GM19238 (cell line): Measurements from ENCODE around the gene LSMEM2.
"Not testable (repeated sequence)": the region's sequence is repeated elsewhere in the genome, so short reads cannot be mapped to it uniquely, and the experiment has no call there.

ENCODE experiments used
- DNase-seq: peaks from one replicate; pipeline ENCODE4 v3.0.0; 2011; ENCODE audit warnings: low spot score; ENCODE audit not compliant: insufficient read length

LSMEM2 gene

DNA sequence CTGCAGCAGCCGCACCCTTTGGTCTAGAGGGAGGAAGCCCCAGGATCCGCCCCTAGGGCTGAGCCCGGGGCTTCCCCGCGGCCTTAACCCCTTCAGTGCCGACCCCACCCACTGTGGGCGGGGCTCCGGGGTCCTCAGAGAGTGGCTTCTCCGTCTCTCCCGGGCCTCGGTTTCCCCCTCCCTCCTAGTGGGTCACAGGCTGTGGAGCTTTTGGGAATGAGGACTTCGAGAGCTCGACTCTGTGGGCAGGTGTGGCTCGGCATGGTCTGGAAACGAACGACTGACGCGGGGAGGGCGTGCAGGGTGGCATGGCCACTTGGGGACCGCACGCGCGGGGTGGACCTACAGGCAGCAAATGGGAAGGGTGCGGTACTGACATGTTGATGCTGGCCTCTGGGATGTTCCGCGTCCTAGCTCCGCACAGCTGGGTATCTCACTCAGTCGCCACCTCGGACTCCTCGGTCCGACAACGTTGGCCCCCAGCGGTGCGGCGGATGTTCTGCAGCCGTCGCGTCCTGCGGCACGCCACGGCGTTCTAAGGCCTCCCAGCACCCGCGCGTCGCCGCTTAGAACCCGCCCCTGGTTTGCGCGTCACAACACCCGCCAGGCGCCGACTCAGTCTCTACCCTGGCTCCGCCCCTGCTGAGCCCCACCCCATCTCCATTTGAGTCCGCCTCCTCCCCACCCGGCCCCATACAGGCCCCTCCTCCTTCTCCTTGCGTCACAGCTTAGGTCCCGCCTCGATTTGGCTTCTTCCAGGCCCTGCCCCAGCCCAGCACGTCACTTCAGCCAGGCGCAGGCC is 20.1 kb downstream of the LSMEM2 start, which contains the start of the genes HYAL3 and NAA80:
Gene HYAL3 (minus strand): TSS at position 570 of the 802 bp plus-strand sequence. CDS start 3,803 bp downstream, outside the sequence.
Gene NAA80 (minus strand): TSS at position 570 of the 802 bp plus-strand sequence. CDS start 1,942 bp downstream, outside the sequence.
- DNase-seq = peak; percentile 97

DNA sequence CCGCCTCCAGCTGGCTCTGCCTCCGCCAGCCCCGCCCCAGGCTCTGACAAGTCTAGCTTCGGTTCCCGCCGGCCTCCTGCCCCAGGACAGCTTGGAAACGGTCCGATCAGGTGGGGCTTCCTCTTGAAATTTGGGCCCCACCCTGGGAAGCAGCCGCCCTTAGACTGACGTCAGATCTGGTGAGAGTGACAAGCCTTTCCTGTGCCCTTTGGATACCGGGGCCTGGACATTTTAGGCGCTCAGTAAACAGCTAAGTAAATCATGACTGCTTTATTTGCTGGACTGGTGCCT is 20.7 kb downstream of the LSMEM2 start:
- no peak for DNase-seq

DNA sequence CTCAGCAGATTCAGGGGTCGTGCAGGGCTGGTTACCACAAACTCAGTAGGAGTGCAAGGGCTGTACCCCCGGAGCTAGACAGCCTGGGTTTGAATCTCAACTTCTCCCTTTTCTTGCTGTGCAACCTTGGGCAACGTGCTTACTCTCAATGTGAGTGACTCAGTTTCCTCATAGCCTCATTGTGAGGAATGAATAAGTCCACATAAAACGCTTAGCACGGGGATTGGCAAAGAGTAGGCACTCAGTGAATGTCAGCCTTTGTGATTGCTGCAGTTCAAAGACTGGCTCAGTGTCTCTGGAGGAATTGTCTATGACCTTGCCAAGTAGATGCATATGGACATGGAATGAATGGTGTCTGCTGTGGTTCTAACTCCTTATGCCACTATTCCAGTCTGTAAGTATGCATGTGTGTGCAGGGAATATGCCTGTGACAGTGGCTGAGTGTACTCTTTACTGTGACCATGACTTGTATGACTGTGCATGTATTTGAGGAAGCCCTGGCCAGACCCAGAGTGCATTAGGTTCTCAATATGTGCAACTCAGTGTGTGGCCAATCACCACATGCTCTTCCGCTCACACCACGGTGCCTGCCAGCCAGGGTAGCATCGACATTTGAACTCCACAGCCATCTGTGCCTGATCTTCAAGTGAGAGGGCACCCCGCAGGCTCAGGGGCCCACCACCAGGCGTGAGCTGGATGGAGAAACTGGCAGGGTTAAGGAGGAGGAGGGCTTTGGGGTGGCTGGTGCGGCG is 21.2 kb downstream of the LSMEM2 start:
- no peak for DNase-seq

DNA sequence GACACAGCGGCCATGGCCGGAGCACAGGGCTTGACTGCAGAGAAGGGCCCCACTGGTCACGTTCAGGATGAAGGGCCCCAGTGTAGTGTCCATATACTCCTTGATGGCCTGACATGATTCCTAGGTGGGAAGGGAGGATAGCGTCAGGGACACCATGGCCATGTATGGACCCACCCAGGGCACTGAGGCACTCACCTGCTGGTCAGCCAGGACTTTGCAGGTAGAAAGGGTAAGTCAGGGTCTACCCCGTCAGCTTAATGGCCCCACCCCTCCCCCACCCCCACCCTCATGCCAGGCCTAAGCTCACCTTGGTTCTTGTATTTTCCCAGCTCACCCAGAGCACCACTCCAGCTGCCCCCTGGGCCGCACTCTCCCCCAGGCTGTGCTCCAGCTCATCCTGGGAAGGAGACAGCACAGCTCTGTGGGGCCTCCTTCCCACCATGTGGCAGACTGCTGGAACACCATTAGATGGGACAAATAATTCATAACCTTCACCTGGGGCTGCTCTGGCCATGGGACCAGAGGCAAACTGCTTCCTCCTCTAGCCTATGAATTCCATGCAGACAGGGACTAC is 21.9 kb downstream of the LSMEM2 start:
- no peak for DNase-seq

DNA sequence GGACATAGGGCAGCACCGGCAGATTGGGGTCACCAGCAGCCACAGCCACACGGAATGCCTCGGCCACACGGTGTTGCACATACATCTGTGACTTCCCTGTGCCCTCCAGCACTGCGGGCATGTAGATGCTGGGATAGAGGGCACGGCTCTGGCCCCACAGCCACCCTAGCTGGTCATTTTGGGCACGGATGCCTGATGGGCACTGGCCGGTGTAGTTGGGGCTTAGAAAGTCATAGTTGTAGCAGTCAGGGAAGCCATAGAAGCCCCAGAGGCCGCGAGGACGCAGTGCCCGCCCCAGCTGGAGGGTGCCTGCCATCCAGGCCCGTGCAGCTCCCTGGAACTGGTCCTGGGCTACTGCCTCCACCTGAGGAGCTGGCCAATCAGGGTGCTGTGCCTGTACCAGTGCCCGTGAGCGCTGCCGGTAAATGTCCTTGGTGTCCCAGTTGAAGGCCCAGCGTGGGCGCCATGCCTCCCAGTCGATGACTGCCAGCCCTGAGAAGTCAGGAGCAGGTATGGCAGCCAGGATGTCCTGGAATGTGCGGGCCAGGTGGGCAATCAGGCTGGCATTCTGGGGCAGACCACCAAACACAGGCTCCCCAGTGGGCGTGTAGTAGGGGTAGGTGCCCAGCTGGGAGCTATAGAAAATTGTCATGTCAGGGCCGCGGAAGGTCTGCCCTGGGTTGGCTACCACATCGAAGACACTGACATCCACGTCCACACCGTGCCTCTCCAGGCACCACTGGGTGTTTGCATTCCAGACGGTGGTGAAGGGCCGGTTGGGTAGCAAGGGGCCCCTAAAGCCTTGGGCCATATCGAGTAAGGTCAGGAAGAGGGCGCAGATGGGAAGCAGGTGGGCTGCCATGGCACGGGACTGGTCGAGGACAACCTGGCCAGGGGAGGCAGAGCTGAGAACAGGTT is 23.5 kb downstream of the LSMEM2 start:
- DNase-seq = no peak

DNA sequence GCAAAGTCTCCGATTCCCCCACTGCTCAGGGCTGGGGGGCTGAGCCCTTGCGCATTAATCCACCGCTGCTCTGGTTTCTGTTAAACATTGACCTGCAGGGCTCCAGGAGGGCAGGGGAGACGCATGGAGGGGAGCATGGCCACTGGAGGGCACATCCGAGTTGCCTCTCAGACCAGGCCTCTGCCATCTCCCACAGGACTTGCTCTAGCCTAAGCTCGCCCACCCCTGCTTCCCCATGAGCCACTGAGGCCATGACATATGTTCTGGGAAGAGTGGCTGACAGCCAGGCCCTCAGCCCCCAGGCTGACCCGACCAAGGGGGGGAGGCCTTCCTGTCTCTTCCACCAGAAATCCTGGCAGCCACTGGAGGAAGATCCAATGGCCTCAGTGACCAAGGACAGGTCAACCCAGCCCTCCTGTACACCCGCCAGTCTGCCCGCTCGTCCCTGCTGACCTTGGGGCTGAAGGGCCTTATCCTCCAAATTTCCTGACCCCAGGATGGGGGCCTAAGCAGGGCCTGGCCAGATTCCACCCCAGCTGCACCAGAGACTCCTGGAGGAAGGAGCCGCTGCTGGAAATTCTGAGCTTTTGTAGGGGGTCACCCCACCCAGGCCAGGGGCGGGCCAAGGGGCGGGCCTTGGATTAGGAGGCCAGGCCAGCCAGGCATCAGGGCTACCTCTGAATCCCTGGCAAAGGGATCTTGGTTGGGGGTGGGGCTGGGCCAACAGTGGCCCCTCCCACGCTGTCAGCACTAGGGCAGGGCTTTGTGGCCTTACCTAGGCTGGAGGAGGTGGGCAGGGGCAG is 24.3 kb downstream of the LSMEM2 start, which contains the start of gene HYAL1:
Gene HYAL1 (minus strand): TSS at position 562 of the 803 bp plus-strand sequence. CDS start 618 bp downstream, outside the sequence.
- no peak for DNase-seq

DNA sequence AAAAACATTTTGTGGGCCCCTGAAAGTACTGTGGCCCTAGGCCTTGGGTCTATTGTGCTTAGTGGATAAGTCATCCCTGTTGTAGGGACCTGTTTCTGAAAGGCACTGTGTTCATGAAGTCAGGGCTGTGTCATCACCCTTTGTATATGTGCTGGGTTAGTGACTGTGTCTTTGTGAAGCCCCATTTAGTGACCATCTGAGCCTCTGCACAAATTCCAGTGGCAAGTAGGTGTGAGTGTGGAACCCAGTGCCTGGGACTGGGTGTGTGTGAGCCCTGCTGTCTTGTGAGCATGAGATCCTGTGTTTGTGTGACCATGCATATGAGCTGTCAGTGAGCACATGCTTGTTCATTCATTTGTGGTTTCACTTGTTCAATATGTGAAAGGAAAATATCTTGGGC is 25.7 kb downstream of the LSMEM2 start:
- DNase-seq = no peak

DNA sequence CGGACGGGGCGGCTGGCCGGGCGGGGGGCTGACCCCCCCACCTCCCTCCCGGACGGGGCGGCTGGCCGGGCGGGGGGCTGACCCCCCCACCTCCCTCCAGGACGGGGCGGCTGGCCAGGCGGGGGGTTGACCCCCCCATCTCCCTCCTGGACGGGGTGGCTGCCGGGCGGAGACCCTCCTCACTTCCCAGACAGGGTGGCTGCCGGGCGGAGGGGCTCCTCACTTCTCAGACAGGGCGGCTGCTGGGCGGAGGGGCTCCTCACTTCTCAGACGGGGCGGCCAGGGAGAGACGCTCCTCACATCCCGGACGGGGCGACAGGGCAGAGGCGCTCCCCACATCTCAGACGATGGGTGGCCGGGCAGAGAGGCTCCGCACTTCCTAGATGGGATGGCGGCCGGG is 33.2 kb downstream of the LSMEM2 start:
- DNase-seq = not testable (repeated sequence)

DNA sequence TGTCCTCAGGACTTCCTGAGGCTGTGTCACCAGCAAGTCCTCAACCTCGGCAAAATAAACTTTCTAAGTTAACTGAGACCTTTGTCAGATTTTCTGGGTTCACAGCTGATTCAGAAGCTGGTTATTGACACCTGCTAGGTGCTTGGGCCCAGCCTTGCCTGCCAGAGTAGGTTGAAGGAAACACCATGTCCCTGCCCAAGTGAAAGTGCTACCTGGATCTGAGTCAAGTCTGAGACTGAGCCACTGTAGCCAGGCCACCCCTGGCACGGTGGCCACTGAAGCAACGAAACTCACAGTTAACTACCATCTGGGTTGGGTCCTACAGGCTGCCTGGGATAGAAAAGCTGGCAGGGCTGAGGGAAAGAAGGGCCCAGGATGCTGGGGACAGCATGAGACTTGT is 35.5 kb downstream of the LSMEM2 start:
- DNase-seq = no peak

DNA sequence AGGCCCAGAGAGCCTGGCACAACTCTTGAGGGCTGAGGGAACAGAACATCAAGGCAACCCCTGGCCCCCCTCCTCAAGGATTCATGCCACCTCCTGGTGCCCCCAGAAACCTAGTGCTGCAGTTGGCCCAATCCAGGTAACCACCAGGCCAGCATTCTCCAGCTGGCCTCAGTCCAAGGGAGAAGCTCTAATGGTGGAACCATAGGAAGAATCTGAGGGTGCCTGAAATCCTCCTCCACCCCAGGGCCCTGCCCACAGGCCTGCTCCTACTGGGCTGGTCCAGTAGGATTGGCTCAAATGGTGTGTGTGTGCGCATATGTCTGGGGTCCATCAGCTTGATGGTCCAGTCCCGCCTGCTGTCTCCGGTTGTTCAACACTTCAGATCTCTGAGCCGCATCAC is 35.9 kb downstream of the LSMEM2 start:
- DNase-seq = no peak

DNA sequence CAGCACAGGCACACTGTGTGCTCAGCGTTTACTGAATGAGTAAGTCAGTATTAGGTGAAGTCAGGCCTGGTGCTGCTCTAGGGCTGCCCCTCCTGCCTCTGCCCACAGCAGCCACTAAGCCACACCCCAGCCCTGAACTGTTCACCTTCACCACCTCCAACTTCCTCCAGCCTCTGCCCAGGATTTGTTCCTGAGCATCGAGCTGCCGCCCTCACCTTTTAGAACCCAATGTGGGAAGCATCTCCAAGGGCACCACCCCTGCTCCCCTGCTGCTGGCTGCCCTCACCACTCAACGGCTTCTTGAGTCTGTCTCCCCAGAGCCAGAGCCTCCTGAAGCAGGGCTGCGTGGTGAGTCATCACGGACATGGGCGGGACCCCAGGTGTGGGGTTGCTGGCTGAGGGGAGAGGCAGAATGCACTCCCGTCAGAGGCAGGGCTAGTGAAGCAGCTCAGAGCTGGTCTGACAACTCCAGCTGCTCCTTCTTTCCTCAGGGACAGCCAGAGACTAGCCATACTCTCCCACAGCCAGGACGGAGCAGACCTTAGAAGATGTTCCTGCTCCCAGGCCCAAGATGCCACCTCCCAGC is 37.9 kb downstream of the LSMEM2 start:
- DNase-seq = no peak

DNA sequence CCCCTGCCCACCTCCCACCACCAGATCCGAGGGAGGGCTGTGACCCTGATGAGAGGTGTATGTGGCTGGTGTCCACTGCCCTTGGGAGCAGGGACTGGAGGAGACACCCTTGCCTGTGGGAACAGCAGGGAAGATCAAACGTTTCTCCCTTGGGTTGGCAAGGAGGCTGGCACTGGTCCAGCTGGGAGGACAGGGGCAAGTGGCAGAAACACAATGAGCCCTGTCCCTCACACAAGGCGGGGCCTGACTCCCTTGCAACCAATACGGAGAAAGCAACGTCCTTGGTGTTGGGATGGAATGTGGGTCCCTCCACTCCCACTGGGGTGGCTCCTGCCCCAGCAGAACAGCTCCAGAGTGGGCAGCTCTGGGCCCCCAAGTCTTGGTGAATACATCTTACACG is 38.4 kb downstream of the LSMEM2 start:
- no peak for DNase-seq

DNA sequence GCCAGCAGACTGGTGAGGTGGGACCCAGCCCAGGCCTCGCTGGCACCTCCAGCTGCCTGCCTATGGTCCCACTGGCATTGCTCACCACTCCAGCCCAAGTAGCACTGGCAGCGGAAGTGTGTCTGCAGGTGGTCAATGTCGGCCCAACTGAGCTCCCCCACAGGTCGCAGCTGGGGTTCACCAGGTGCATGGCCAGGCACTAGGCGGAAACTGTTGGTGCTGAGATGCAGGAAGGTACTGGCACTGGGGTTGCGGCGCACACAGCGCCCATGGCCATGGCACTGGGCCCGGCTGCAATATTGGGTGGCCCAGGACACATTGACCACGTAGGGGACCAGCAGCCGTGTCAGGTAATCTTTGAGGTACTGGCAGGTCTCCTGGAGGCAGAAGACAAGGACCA is 39.3 kb downstream of the LSMEM2 start:
- no peak for DNase-seq

DNA sequence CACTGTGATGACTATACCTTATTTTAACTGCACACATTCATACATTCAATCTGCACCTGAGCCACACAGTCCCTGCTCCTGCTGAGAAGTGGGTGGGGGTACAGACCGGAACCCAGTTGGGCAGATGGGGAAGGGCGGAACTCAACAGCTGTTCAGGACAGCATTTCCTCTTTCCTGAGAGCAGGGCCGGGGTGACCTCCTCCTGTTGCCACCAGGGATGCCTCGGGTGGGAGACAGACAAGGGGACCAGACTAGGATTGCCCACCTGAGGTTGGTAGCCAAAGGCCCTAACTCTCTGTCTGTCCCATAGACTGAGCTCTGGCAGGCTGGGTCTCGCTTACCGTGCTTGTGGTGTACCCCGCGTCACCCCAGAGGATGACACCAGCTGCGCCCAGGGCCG is 39.7 kb downstream of the LSMEM2 start:
- DNase-seq = no peak

DNA sequence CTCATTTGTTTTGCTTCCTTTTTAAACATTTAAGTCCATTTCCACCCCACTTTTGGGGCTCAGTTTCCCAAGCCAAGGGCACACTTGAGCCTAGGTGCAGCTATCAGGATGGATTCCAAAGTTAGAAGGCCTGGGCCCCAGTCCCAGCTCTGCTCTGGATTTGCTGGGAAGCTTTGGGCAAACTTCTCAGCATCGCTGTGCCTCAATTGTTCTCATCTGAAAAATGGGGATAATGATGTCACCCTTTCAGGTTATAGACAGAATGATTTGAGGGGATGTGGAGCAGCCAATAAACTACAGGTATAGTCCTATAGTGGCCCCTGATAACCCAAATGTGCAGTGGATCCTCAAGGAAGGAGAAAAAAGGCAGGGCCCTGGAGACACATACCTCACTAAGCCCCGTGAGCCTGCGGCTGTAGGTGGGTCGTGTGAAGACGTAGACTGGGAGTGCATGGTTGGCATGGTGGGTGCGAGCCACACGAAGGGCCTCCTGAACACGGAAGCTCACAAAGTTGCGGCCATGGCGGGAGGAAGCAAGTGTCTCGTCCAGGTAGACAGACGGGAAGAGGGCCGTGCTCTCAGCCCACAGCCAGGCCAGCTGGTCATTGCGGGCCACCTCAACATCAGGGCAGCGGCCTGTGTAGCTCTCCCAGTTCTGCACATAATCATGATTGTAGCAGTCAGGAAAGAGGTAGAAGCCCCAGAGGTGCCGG is 40.5 kb downstream of the LSMEM2 start:
- no peak for DNase-seq

DNA sequence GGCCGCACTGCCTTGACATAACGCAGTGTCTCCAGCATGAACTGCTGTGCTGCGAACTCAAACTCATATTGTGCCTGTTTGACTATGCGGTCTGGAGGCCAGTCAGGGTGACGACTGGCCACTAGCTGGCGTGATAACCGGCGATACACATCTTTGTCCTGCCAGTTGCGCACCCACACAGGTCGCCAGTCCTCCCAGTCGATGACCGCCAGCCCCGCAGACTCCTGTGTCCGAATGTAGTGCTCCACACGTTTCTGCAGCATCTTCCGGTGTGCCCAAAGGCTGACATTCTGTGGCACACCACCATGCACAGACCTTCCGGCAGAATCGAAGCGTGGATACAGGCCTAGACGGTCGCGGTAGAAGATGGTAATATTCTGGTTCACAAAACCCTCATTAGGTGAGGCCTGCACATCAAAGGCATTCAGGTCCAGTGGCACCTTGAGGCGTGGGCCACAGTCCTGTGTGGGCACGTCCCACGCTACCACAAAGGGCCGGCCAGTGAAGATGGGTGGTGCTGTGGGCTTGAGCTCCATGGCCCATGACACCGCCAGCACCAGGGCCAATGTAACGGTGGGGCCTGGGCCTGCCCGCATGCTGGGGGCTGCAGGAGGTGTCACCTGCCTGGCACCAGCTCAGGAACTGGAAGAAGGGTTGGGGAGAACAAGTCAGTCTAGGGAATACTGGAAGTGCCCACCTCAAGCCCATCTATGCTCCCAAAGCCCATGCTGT is 41.2 kb downstream of the LSMEM2 start:
- DNase-seq = no peak

DNA sequence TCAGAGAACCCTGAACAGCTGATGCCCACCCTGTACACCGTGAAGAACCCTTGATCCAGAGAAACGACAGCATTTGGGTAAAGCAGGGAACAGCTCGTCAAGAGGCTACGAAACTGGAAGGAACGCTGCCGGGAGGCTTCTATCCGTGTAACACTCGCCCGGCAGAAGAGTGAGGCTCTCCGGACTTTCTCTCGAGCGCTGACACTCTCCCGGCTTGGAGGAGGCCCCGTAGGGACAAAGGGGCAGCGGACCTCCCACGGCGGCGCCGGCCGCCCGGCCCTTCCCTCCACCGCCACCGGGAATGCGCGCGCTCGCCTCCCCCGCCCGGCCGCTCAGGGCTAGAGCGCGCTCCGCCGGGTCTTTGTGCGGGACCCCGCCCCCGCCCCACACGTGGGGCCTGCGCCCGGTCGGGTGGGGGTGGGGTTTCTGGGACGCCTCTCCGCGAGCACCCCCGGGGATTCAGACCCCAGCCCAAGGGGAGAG is 42.0 kb downstream of the LSMEM2 start:
- peak; percentile 71 for DNase-seq

DNA sequence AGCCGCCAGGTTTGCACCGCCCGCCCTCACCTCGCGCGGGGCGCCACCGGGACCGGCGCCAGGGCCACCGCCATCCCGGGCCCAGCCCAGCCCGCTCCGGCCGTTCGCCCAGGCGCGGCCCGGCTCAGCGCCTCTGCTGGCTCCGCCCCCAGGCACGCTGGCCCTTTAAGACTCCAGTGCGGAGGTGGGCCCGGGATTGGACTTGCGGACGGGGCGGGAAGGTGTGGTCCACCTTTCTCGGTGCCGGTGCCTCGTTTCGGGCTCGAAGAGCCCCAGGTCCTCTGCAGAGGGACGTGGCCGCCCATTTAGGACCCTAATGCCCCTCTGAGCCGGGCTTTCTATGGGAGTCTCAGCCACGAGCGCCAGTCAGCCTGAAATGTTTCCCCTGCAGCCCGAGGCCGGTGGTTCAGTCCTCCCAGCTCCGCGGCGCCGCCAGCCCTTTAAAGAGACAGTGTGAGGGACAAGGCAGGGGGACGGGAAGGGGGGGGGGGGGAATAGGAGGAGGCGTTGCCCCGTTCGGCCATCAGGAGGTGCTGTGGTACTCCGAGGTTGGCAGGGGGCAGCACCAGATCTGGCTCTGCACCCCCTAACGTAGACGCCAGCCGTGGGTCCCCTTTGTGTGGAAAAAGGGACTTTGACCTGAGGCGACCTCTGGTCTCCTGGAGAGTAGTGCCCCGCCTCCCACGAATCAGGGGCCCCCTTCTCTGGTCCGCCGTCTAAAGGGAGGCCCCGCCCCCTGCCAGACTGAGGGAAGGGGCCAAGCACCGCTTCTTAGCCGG is 42.6 kb downstream of the LSMEM2 start:
- peak; percentile 93 for DNase-seq
